K562 (cell line): ENCODE results near the gene SFT2D2. TPM values are rescaled to one million over a fixed set of nuclear protein-coding genes. Genes with fewer than 3 reads are reported as not detected.

Experiments used
- ARID1B ChIP-seq: fragments of 450-650 bp; IDR thresholded peaks from 2 replicates; pipeline ENCODE4 v1.6.1; 2016; ENCODE audit warnings: antibody characterized with exemption, mild to moderate bottlenecking, inconsistent platforms
- ATF7 ChIP-seq: fragments of 450-650 bp; IDR thresholded peaks from 2 replicates; pipeline ENCODE4 v1.7.1; 2014; ENCODE audit warnings: mild to moderate bottlenecking, moderate library complexity
- CEBPB ChIP-seq: fragments of 450-650 bp; IDR thresholded peaks from 2 replicates; pipeline ENCODE4 v1.6.1; 2016; ENCODE audit warnings: missing genetic modification characterization, missing compliant biosample characterization
- EP400 ChIP-seq: fragments of 450-650 bp; IDR thresholded peaks from 2 replicates; pipeline ENCODE4 v1.6.1; 2017; ENCODE audit warnings: antibody characterized with exemption, mild to moderate bottlenecking, moderate library complexity
- EZH2 ChIP-seq: IDR thresholded peaks from 2 replicates; pipeline ENCODE4 v1.6.1; 2012; ENCODE audit warnings: low read depth, mild to moderate bottlenecking, inconsistent platforms, low read length, borderline replicate concordance
- LCOR ChIP-seq: sonication (generic); formaldehyde crosslinking; IDR thresholded peaks from 2 replicates; pipeline ENCODE4 v1.8.0; 2022; ENCODE audit warnings: mild to moderate bottlenecking, missing genetic modification reagents
- LEF1 ChIP-seq: fragments of 450-650 bp; IDR thresholded peaks from 2 replicates; pipeline ENCODE4 v1.6.1; 2016; ENCODE audit warnings: mild to moderate bottlenecking
- MIER1 ChIP-seq: fragments of 450-650 bp; IDR thresholded peaks from 2 replicates; pipeline ENCODE4 v1.6.1; 2016; ENCODE audit warnings: antibody characterized with exemption, mild to moderate bottlenecking, low read depth
- MNT ChIP-seq, 2 experiments: fragments of 450-650 bp; conservative IDR thresholded peaks; 2 replicates each; pipeline ENCODE4 v1.6.1; 2017; ENCODE audit warnings: mild to moderate bottlenecking in 2 of 2, moderate library complexity in 2 of 2
- MTA3 ChIP-seq: fragments of 450-650 bp; formaldehyde crosslinking; IDR thresholded peaks from 2 replicates; pipeline ENCODE4 v1.6.1; 2017; ENCODE audit warnings: mild to moderate bottlenecking, borderline replicate concordance
- MXD1 ChIP-seq: fragments of 250-450 bp; sonication (Bioruptor Pico); IDR thresholded peaks from 2 replicates; pipeline ENCODE4 v1.8.0; 2021; ENCODE audit warnings: borderline replicate concordance, mild to moderate bottlenecking, moderate library complexity; ENCODE audit not compliant: poor library complexity, severe bottlenecking
- MYC ChIP-seq, 2 experiments: fragments of 250-450 bp in 1 of 2; sonication (Bioruptor Pico) in 1 of 2; IDR thresholded peaks; 2 replicates each; pipeline versions ENCODE4 v1.5.1 to v1.6.1; 2012 to 2021; ENCODE audit warnings: low read depth in 2 of 2, borderline replicate concordance in 1 of 2, improper control_type of control experiment in 1 of 2, low read length in 1 of 2, mild to moderate bottlenecking in 1 of 2, moderate library complexity in 1 of 2
- PHF20 ChIP-seq: fragments of 450-650 bp; IDR thresholded peaks from 2 replicates; pipeline ENCODE4 v1.6.1; 2018; ENCODE audit not compliant: partially characterized antibody
- REST ChIP-seq, 2 experiments: fragments of 450-650 bp; formaldehyde crosslinking in 1 of 2; IDR thresholded peaks; 2 replicates each; pipeline versions ENCODE4 v1.4.0 to v1.6.1; 2014 to 2020; ENCODE audit warnings: mild to moderate bottlenecking in 2 of 2, borderline replicate concordance in 1 of 2, low read depth in 1 of 2
- TRIM28 ChIP-seq: fragments of 450-650 bp; IDR thresholded peaks from 2 replicates; pipeline ENCODE4 v1.6.1; 2017
- ZBTB33 ChIP-seq: sonication (generic); formaldehyde crosslinking; IDR thresholded peaks from 2 replicates; pipeline ENCODE4 v1.8.1; 2023; ENCODE audit warnings: mild to moderate bottlenecking, missing genetic modification reagents
- polyA plus RNA-seq, 8 experiments: library from polyadenylated mRNA; depleted of rRNA in 4 of 8; stranded (reverse) in 5 of 8; unstranded in 3 of 8; fragments of >200 nt; fragmentation: Nextera tagmentation in 2 of 8; fragmentation: Illumina TruSeq in 1 of 8; extraction: Ambion mirVana in 2 of 8; extraction: Trizol in 1 of 8; gene quantifications; 2 replicates each; pipeline versions ENCODE4 v1.2.1 to v1.2.3, GENCODE V29; 2011 to 2014; ENCODE audit warnings: inconsistent platforms in 1 of 8, missing spikeins in 1 of 8
- total RNA-seq, 7 experiments: library from RNA; depleted of rRNA in 6 of 7; stranded (reverse); fragments of >200 nt in 6 of 7; fragmentation: Illumina TruSeq in 2 of 7; extraction: Trizol in 2 of 7; gene quantifications; 2 replicates each; pipeline versions ENCODE4 v1.2.1 to v1.2.3, GENCODE V29; 2011 to 2021; ENCODE audit warnings: low replicate concordance in 1 of 7

Gene SFT2D2
- total and polyA plus RNA-seq, 9 of the 15 experiments (the other 6 are each of a cell fraction or from before 2014, with no cell fraction given) = 3.4 to 50.1 (median 21.6) TPM

- TF ChIP-seq REST (IDR thresholded peaks at IDR 0.05; ENCODE audit: borderline replicate concordance) = peak; percentile 57; the same call in 1 of the 2 replicates
- no peak for TF ChIP-seq REST (CRISPR knock-in tag; IDR thresholded peaks at IDR 0.05; ENCODE audit: low read depth)
- no peak for TF ChIP-seq ZBTB33 (CRISPR knock-in tag)
- 0 out of 2 replicates have a peak, but pooled peaks have one; percentile 28 for TF ChIP-seq LCOR (CRISPR knock-in tag)
- TF ChIP-seq MNT (conservative IDR thresholded peaks at IDR 0.05) = peak; percentile 84 to 89
- TF ChIP-seq PHF20 = no peak
- TF ChIP-seq ARID1B = peak; percentile 30; the same call in 1 of the 2 replicates
- TF ChIP-seq MIER1 = no peak
- peak; percentile 64; the same call in 1 of the 2 replicates for TF ChIP-seq MTA3
- TF ChIP-seq TRIM28 = no peak
- peak; percentile 94 for TF ChIP-seq MYC (IDR thresholded peaks at IDR 0.05; ENCODE audit: low read depth, low read length)
- no peak for TF ChIP-seq MYC (CRISPR knock-in tag; IDR thresholded peaks at IDR 0.05; ENCODE audit: borderline replicate concordance, low read depth)
- TF ChIP-seq CEBPB (tag) = peak; percentile 94
- peak; percentile 87 for TF ChIP-seq EP400
- peak; percentile 54 for TF ChIP-seq MXD1
- no peak for TF ChIP-seq EZH2
- TF ChIP-seq LEF1 = peak; percentile 44; the same call in 1 of the 2 replicates
- TF ChIP-seq ATF7 = peak; percentile 77
Measured at GRCh38 chr1:168220470-168220871, 5.3 kb upstream of the SFT2D2 start (continued).
